Adrenal gland (tissue), 5 donors: Measurements from ENCODE around the gene GTF2A1.

Experiments used
- POLR2A ChIP-seq, 2 donors: fragments of 450-650 bp; IDR thresholded peaks; one replicate each; pipeline ENCODE4 v1.6.1; 2017; ENCODE audit warnings: antibody characterized with exemption in 2 of 2, mild to moderate bottlenecking in 2 of 2, moderate library complexity in 1 of 2
- TF ChIP-seq, protein P1 (sequence below), 6 experiments: fragments of 450-650 bp in 4 of 6; fragments of 200-600 bp in 2 of 6; sonication (generic) in 1 of 6; IDR thresholded peaks; 1 replicate in 5 of 6; 2 replicates in 1 of 6; pipeline versions ENCODE4 v1.5.1 to v1.8.0; 2016 to 2021; ENCODE audit warnings: antibody characterized with exemption in 6 of 6, mild to moderate bottlenecking in 2 of 6, moderate library complexity in 1 of 6
- donor health status: DM: no; HTN: no; CAD: no.

DNA sequence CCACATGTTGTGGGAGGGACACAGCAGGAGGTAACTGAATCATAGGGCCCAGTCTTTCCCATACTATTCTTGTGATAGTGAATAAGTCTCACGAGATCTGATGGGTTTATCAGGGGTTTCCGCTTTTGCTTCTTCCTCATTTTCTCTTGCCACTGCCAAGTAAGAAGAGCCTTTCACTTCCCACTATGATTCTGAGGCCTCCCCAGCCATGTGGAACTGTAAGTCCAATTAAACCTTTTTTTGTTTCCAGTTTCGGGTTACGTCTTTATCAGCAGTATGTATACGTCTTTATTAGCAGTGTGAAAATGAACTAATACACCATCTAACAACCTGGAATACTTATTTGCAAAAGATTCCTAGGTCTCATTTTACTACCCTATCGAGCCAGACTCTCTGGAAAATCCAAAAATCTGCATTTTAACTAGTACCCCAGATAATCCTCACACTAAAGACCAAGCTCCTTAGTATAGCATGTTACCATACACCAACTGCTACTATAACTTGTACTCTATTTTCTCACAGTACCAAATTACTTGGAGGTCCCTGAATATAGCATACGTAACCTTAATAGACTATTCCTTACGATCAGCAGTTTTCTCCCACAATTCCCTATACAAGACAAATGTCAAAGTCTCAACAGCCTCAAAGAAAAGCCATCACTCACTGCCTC is 11.5 kb downstream of the GTF2A1 start:
- TF ChIP-seq, protein P1, sequence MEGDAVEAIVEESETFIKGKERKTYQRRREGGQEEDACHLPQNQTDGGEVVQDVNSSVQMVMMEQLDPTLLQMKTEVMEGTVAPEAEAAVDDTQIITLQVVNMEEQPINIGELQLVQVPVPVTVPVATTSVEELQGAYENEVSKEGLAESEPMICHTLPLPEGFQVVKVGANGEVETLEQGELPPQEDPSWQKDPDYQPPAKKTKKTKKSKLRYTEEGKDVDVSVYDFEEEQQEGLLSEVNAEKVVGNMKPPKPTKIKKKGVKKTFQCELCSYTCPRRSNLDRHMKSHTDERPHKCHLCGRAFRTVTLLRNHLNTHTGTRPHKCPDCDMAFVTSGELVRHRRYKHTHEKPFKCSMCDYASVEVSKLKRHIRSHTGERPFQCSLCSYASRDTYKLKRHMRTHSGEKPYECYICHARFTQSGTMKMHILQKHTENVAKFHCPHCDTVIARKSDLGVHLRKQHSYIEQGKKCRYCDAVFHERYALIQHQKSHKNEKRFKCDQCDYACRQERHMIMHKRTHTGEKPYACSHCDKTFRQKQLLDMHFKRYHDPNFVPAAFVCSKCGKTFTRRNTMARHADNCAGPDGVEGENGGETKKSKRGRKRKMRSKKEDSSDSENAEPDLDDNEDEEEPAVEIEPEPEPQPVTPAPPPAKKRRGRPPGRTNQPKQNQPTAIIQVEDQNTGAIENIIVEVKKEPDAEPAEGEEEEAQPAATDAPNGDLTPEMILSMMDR (IDR thresholded peaks at IDR 0.05): no peak
- TF ChIP-seq POLR2A (IDR thresholded peaks at IDR 0.05): no peak
